Astrocyte of the cerebellum (primary cell): ENCODE data around the gene EIF4H.

ENCODE experiments used
- DNase-seq: peaks from one replicate; pipeline ENCODE4 v3.0.0-alpha.2; 2011; ENCODE audit warnings: low read depth
- H3K4me3 ChIP-seq: 2 replicates; pipeline ENCODE4 v1.5.1; 2011; ENCODE audit warnings: mild to moderate bottlenecking, low read depth, low read length, moderate library complexity
- CTCF ChIP-seq: IDR thresholded peaks from 2 replicates; pipeline ENCODE4 v1.5.1; 2012; ENCODE audit warnings: low read length, low read depth, moderate library complexity, mild to moderate bottlenecking; ENCODE audit errors: missing control alignments
- in situ Hi-C: cut with HindIII; loops from 2 replicates; pipeline ENCODE4 v1.10.0; 2017; ENCODE audit warnings: low sequenced_read_pairs

Gene EIF4H

DNA sequence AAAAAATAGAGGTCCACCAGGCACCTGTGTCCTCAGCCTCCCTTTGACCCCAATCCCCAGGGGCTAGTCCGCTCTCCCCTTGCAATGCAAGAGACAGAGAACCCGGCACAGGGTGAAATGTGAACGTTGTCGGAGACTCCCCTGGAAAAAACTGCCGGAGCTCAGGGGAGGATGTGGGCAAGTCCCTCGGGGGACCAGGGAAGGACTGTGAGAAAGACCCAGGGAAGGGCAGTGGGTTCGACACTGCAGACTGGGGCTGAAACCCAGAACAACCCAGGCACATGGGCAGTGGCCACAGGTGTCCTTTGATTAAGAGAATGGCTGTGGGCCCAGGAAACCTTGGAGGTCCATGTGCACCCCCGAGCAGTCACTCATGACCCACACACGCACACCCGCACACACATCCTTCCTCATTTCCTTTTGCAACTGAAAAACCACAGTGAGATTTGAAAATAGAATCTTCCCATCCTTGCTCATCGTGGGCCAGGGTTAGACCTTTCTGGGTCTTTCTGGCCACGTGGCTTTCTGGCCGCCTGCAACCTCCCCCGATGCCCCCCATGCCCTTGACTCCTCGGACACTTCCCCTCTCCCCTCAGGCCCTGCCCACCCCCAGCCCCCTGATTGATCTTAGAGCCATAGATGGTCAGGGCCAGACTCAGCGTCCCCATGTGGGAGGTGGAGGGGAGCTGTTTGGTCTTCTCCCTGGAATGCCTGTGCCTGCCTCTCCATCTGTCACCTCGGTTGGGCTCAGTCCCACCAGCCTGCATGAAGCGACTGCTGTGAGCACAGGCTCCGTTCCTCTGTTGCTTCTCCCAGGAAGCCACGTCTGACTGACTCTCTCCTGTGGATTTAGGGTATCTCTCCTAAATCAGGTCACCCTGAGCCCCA is 43.5 kb downstream of the EIF4H start:
- in situ Hi-C loops: no loop called here
- TF ChIP-seq CTCF: no peak
- no peak for DNase-seq

GRCh38 chr7:74218343-74218698 is 44.2 kb downstream of the EIF4H start:
- H3K4me3 ChIP-seq: no peak overlapping the region
- in situ Hi-C loops: no loop called here
- no peak for DNase-seq
- TF ChIP-seq CTCF: no peak

More for the DNA sequence above, 43.5 kb downstream of the EIF4H start:
- H3K4me3 ChIP-seq: no peak overlapping the region

GRCh38 chr7:74219416-74219815 is 45.3 kb downstream of the EIF4H start:
- no peak for TF ChIP-seq CTCF
- H3K4me3 ChIP-seq: no peak overlapping the region
- in situ Hi-C loops: no loop called here
- no peak for DNase-seq

DNA sequence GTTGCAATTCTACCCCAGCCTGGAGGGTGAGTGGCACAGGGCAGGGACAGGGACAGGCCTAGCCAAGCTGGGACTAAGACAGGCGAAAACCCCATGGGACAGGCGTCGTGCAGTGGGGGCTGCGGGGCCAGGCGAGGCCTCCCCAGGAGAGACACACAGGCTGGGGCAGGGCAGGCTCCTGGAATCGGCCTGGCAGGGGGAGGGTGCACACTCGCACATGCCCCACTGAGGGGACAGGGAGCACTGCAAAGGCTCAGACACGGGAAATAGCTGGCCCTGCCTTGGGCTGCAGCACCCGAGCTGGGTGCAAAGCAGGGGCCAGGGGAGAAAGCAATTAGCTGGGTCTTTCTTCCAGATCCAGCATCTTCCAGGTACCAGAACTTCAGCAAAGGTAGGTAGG is 46.1 kb downstream of the EIF4H start:
- DNase-seq: no peak
- no peak overlapping the region for H3K4me3 ChIP-seq
- no peak for TF ChIP-seq CTCF
- in situ Hi-C loops: no loop called here

DNA sequence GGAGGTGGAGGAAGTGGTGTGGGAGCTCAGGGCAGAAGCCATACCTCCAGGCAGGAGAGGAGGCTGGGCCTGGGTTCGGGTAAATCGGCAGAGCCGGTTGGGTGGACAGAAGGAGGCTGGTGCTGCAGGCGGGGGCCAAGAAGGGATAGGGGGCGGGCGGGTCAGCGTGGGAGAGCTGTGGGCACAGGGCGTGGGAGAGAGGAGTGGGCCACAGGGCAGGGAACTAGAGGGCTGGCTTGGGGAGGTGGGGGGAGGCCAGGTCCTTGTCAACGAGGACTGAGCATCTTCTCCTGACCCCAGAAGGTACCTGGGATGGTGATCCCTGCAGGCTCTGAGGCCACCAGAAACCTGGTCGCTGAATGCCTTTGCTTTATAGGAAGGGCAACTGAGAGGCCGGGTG is 47.6 kb downstream of the EIF4H start:
- in situ Hi-C loops: no loop called here
- no peak for DNase-seq
- no peak overlapping the region for H3K4me3 ChIP-seq
- no peak for TF ChIP-seq CTCF

GRCh38 chr7:74222851-74223710 is 48.9 kb downstream of the EIF4H start:
- TF ChIP-seq CTCF: no peak

More at GRCh38 chr7:74222851-74223710, 48.9 kb downstream of the EIF4H start:
- in situ Hi-C loops: no loop called here
- DNase-seq: no peak
- H3K4me3 ChIP-seq: no peak overlapping the region
